K562 (cell line): ENCODE data around the gene TUBB4B. TPM values are rescaled to one million over a fixed set of nuclear protein-coding genes. Genes with fewer than 3 reads are reported as not detected.

ENCODE experiments used
- COPS2 ChIP-seq: fragments of 450-650 bp; conservative IDR thresholded peaks from 2 replicates; pipeline ENCODE4 v1.6.1; 2016; ENCODE audit warnings: mild to moderate bottlenecking, moderate library complexity
- DPF2 ChIP-seq: fragments of 450-650 bp; IDR thresholded peaks from 2 replicates; pipeline ENCODE4 v1.6.1; 2016
- FIP1L1 ChIP-seq: fragments of 200-400 bp; formaldehyde crosslinking; IDR thresholded peaks from 2 replicates; pipeline ENCODE4 v1.6.1; 2018; ENCODE audit warnings: mild to moderate bottlenecking, low read depth, low read length; ENCODE audit not compliant: poor library complexity, severe bottlenecking
- FOXA3 ChIP-seq, 2 experiments: fragments of 450-650 bp in 1 of 2; sonication (generic) in 1 of 2; formaldehyde crosslinking; IDR thresholded peaks in 1 of 2; conservative IDR thresholded peaks in 1 of 2; 2 replicates each; pipeline versions ENCODE4 v1.4.0 to v1.8.0; 2020 to 2022; ENCODE audit warnings: mild to moderate bottlenecking in 2 of 2, missing genetic modification reagents in 1 of 2
- HNRNPK ChIP-seq: fragments of 200-400 bp; formaldehyde crosslinking; IDR thresholded peaks from one replicate; pipeline ENCODE4 v1.6.1; 2018; ENCODE audit warnings: mild to moderate bottlenecking, low read depth, low read length; ENCODE audit not compliant: poor library complexity, severe bottlenecking
- HNRNPUL1 ChIP-seq: fragments of 200-400 bp; formaldehyde crosslinking; IDR thresholded peaks from 2 replicates; pipeline ENCODE4 v1.6.1; 2017; ENCODE audit warnings: low read length
- KHSRP ChIP-seq: fragments of 450-650 bp; IDR thresholded peaks from 2 replicates; pipeline ENCODE4 v1.6.1; 2017
- NBN ChIP-seq: fragments of 450-650 bp; IDR thresholded peaks from 2 replicates; pipeline ENCODE4 v1.6.1; 2016; ENCODE audit warnings: low read depth, mild to moderate bottlenecking
- NFE2L1 ChIP-seq: fragments of 450-650 bp; IDR thresholded peaks from 2 replicates; pipeline ENCODE4 v1.6.1; 2016; ENCODE audit warnings: missing genetic modification characterization, low read depth, mild to moderate bottlenecking, missing compliant biosample characterization, moderate library complexity, borderline replicate concordance
- RUNX1 ChIP-seq: sonication (generic); IDR thresholded peaks from 2 replicates; pipeline ENCODE4 v1.6.1; 2016; ENCODE audit warnings: antibody characterized with exemption, low read depth
- SETDB1 ChIP-seq: IDR thresholded peaks from one replicate; pipeline ENCODE4 v1.6.1; 2012; ENCODE audit warnings: low read length, control low read depth, inconsistent platforms
- SP1 ChIP-seq: sonication (generic); formaldehyde crosslinking; IDR thresholded peaks from 2 replicates; pipeline ENCODE4 v1.8.1; 2022; ENCODE audit warnings: mild to moderate bottlenecking, missing genetic modification reagents
- SP2 ChIP-seq: IDR thresholded peaks from 2 replicates; pipeline ENCODE4 v1.6.1; 2011; ENCODE audit warnings: mild to moderate bottlenecking, low read depth, low read length, moderate library complexity; ENCODE audit not compliant: poor library complexity, severe bottlenecking; ENCODE audit errors: extremely low read depth
- ZNF134 ChIP-seq: fragments of 250-450 bp; sonication (Bioruptor Pico); conservative IDR thresholded peaks from 2 replicates; pipeline ENCODE4 v1.4.0; 2020
- ZNF707 ChIP-seq: fragments of 250-450 bp; sonication (Bioruptor Pico); conservative IDR thresholded peaks from 2 replicates; pipeline ENCODE4 v1.8.0; 2022; ENCODE audit warnings: inconsistent platforms, mild to moderate bottlenecking, moderate library complexity
- polyA plus RNA-seq, 8 experiments: library from polyadenylated mRNA; depleted of rRNA in 4 of 8; stranded (reverse) in 5 of 8; unstranded in 3 of 8; fragments of >200 nt; fragmentation: Nextera tagmentation in 2 of 8; fragmentation: Illumina TruSeq in 1 of 8; extraction: Ambion mirVana in 2 of 8; extraction: Trizol in 1 of 8; gene quantifications; 2 replicates each; pipeline versions ENCODE4 v1.2.1 to v1.2.3, GENCODE V29; 2011 to 2014; ENCODE audit warnings: inconsistent platforms in 1 of 8, missing spikeins in 1 of 8
- total RNA-seq, 7 experiments: library from RNA; depleted of rRNA in 6 of 7; stranded (reverse); fragments of >200 nt in 6 of 7; fragmentation: Illumina TruSeq in 2 of 7; extraction: Trizol in 2 of 7; gene quantifications; 2 replicates each; pipeline versions ENCODE4 v1.2.1 to v1.2.3, GENCODE V29; 2011 to 2021; ENCODE audit warnings: low replicate concordance in 1 of 7
- TF ChIP-seq, protein P1 (sequence below): sonication (generic); formaldehyde crosslinking; IDR thresholded peaks from 2 replicates; pipeline ENCODE4 v1.8.1; 2023; ENCODE audit warnings: mild to moderate bottlenecking, missing genetic modification reagents, moderate library complexity
- TF ChIP-seq, protein P2 (sequence below): fragments of 450-650 bp; IDR thresholded peaks from 2 replicates; pipeline ENCODE4 v1.6.1; 2016; ENCODE audit warnings: missing biosample characterization, missing genetic modification characterization
- TF ChIP-seq, protein P3 (sequence below): fragments of 250-450 bp; sonication (Bioruptor Pico); IDR thresholded peaks from 2 replicates; pipeline ENCODE4 v1.8.0; 2022; ENCODE audit warnings: inconsistent platforms
- TF ChIP-seq, protein P4 (sequence below): IDR thresholded peaks from 2 replicates; pipeline ENCODE4 v1.6.1; 2016; ENCODE audit warnings: missing genetic modification characterization, missing compliant biosample characterization
- TF ChIP-seq, protein P5 (sequence below): fragments of 450-650 bp; IDR thresholded peaks from 2 replicates; pipeline ENCODE4 v1.6.1; 2016; ENCODE audit warnings: borderline replicate concordance

The TUBB4B gene
- total and polyA plus RNA-seq, 9 of the 15 experiments (the other 6 are each of a cell fraction or from before 2014, with no cell fraction given) = 24.1 to 443 (median 268) TPM

DNA sequence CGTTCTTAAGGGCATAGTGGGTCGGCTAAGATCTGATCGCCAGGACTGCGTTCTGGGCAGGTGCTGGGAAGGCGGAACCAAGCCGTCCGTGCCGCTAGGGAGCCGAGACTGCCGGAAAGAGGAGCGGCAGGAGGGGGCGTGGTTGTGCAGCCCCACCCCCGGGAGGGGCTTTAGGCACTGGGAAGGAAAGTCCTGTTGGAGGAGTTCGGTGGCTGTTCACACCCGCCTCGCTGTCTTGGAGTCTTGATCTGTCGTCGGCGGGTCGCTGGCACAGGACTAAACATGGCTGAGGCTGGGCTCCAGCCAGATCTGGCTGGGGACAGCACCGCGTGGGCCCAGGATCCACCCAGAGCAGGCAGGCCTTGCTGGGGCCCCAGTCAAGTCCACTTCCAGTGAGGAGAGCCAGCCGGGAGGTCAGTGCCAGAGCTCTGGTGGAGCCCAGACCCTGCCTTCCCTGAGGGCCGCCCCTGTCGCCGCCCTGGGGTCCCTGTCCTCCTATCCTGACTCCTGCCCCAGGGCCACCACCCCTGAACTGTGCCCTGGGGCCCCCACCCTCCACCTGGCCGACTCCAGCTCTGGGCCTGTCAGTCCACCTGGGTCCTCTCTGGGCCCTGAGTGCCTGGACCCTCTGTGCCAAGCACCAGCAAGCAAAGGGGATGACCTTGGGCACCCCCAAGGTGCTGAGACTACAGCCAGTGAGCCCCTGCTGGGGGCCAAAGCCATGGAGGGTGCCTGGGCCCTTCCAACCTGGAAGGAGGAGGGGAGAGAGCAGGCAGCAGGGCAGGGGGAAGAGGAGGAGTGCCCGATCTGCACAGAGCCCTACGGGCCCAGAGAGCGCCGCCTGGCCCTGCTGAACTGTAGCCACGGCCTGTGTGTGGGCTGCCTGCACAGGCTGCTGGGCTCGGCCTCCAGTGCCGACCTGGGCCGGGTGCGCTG lies 23.5 kb upstream of the TUBB4B start (continued):
- TF ChIP-seq, protein P1, sequence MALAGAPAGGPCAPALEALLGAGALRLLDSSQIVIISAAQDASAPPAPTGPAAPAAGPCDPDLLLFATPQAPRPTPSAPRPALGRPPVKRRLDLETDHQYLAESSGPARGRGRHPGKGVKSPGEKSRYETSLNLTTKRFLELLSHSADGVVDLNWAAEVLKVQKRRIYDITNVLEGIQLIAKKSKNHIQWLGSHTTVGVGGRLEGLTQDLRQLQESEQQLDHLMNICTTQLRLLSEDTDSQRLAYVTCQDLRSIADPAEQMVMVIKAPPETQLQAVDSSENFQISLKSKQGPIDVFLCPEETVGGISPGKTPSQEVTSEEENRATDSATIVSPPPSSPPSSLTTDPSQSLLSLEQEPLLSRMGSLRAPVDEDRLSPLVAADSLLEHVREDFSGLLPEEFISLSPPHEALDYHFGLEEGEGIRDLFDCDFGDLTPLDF = no peak
- TF ChIP-seq, protein P2, sequence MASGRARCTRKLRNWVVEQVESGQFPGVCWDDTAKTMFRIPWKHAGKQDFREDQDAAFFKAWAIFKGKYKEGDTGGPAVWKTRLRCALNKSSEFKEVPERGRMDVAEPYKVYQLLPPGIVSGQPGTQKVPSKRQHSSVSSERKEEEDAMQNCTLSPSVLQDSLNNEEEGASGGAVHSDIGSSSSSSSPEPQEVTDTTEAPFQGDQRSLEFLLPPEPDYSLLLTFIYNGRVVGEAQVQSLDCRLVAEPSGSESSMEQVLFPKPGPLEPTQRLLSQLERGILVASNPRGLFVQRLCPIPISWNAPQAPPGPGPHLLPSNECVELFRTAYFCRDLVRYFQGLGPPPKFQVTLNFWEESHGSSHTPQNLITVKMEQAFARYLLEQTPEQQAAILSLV (tag) = no peak
- TF ChIP-seq FIP1L1 (no peak), HNRNPUL1 (no peak), NFE2L1 (tag) (no peak), SP2 (no peak), ZNF134 (CRISPR knock-in tag) (no peak), COPS2 (no peak), RUNX1 (no peak), FOXA3 (CRISPR knock-in tag; conservative IDR thresholded peaks at IDR 0.05 in 1 of 2, IDR thresholded peaks at IDR 0.05 in 1 of 2) (no peak), SETDB1 (no peak), ZNF707 (CRISPR knock-in tag) (no peak), DPF2 (no peak), HNRNPK (no peak), SP1 (peak; percentile 69), NBN (no peak), KHSRP (no peak)
- TF ChIP-seq, protein P3, sequence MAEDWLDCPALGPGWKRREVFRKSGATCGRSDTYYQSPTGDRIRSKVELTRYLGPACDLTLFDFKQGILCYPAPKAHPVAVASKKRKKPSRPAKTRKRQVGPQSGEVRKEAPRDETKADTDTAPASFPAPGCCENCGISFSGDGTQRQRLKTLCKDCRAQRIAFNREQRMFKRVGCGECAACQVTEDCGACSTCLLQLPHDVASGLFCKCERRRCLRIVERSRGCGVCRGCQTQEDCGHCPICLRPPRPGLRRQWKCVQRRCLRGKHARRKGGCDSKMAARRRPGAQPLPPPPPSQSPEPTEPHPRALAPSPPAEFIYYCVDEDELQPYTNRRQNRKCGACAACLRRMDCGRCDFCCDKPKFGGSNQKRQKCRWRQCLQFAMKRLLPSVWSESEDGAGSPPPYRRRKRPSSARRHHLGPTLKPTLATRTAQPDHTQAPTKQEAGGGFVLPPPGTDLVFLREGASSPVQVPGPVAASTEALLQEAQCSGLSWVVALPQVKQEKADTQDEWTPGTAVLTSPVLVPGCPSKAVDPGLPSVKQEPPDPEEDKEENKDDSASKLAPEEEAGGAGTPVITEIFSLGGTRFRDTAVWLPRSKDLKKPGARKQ = no peak
- TF ChIP-seq, protein P4, sequence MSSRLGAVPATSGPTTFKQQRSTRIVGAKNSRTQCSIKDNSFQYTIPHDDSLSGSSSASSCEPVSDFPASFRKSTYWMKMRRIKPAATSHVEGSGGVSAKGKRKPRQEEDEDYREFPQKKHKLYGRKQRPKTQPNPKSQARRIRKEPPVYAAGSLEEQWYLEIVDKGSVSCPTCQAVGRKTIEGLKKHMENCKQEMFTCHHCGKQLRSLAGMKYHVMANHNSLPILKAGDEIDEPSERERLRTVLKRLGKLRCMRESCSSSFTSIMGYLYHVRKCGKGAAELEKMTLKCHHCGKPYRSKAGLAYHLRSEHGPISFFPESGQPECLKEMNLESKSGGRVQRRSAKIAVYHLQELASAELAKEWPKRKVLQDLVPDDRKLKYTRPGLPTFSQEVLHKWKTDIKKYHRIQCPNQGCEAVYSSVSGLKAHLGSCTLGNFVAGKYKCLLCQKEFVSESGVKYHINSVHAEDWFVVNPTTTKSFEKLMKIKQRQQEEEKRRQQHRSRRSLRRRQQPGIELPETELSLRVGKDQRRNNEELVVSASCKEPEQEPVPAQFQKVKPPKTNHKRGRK (tag) = no peak
- TF ChIP-seq, protein P5, sequence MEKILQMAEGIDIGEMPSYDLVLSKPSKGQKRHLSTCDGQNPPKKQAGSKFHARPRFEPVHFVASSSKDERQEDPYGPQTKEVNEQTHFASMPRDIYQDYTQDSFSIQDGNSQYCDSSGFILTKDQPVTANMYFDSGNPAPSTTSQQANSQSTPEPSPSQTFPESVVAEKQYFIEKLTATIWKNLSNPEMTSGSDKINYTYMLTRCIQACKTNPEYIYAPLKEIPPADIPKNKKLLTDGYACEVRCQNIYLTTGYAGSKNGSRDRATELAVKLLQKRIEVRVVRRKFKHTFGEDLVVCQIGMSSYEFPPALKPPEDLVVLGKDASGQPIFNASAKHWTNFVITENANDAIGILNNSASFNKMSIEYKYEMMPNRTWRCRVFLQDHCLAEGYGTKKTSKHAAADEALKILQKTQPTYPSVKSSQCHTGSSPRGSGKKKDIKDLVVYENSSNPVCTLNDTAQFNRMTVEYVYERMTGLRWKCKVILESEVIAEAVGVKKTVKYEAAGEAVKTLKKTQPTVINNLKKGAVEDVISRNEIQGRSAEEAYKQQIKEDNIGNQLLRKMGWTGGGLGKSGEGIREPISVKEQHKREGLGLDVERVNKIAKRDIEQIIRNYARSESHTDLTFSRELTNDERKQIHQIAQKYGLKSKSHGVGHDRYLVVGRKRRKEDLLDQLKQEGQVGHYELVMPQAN = no peak; the same call in 1 of the 2 replicates
